Cerebellar cortex (tissue), 1 donor: Measurements from ENCODE around the gene MARCHF2.

Experiments
- DNase-seq: peaks from one replicate; pipeline ENCODE4 v3.0.0-alpha.2; 2015; ENCODE audit warnings: low spot score

The MARCHF2 gene

DNA sequence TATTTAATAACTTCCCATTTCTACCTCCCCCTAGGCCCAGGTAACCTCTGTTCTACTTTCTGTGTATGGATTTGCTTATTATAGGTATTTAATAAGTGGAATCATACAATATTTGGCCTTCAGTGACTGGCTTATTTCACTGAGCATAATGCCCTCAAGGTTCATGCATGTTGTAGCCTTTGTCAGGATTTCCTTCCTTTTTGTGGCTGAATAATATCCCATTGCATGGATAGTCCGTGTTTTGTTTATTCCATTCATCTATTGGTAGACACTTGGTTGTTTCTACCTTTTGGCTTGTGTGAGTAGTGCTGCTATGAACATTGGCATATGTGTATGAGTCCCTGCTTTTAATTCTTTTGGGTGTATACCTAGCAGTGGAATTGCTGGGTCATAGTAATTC lies 41.1 kb downstream of the MARCHF2 start:
- no peak for DNase-seq

DNA sequence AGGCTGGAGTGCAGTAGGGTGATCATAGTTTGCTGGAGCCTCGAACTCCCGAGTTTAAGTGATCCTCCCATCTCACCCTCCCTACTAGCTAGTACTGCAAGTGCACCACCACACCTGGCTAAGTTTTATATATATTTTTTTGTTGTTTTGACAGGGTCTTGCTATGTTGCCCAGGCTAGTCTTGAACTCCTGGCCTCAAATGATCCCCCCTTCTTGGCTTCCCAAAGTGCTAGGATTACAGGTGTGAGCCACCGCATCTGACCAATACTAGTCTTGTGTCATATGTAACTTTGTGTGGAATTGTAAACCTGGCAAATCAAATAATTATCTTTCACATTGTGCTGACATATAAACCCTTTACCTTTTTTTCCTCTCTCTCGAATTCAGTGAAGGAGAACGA lies 41.9 kb downstream of the MARCHF2 start:
- DNase-seq, result no peak

DNA sequence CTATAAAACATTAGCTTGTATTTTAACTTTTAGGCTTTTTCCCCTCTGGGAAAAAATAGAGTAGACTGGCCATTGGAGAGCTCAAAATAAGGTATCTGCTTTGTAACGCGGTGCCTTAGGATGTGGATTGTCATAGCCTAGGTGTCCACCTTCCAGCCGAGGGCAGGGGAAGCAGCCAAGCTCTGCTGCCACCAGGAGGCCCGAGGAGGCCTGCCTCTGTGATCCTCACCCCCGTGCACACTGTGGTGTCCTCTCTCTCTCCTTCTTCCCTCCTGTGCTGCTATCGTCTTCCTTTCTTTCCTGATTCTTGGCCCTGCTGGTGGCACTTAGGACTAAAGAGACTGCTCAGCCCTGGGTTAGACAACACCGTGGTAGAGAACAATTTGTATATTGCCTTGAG lies 43.0 kb downstream of the MARCHF2 start:
- peak; percentile 37 for DNase-seq

DNA sequence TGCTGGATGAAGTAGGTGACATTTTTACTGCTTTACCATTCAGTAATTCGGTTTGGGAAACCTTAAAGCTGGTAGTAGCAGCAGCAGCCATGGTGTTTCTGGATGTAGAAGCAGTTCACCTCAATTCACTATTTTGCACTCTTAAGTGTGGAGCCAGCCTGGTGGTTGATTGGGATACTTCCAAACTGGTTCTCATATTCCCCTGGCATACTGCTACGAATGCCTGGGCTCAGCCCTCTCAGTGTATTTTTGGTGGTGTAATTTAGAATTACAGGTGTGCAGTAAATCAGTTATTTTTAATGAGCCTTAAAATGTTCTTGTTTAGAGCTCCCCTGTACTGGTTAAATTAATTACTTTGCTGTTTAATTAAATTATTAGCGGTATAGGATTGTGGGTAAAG lies 44.1 kb downstream of the MARCHF2 start:
- DNase-seq, result no peak

DNA sequence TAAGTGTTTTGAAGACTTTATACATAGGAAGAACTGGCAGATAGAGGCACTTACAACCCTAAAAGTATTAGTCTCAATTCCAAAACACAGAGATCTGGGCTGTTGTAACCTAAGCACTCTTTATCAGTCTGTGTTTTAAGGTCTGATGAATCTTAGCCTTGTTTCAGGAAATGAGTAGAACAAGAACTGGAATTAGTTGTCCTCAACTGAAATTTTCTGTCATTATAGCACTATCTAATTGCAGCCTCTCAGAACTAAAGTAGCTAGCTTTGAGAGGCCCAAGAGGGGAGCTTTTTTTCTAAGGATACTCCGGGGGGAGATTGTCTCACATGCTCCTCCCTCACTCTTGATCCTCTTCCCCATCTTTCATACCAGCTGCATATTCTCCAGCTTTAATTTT lies 44.7 kb downstream of the MARCHF2 start:
- DNase-seq, result no peak

DNA sequence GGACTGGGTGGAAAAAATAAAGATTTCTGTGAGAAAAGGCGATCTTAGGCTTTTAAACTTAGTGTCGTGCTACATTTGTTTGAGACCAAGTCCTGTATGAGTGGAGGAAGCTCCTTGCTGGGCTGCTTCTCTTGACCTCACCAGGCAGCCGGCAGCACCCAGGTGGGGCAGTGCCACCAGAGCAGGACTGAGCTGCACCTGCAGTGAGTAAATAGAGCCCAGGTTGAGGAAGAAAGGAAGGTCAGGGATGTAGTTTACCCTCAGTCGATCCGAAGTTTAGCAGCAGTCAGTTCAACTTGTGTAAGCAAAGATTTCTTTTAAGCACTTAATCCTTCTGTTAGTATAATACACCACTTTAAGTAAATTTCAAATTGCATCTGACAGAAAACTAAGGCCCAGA lies 45.3 kb downstream of the MARCHF2 start:
- no peak for DNase-seq

DNA sequence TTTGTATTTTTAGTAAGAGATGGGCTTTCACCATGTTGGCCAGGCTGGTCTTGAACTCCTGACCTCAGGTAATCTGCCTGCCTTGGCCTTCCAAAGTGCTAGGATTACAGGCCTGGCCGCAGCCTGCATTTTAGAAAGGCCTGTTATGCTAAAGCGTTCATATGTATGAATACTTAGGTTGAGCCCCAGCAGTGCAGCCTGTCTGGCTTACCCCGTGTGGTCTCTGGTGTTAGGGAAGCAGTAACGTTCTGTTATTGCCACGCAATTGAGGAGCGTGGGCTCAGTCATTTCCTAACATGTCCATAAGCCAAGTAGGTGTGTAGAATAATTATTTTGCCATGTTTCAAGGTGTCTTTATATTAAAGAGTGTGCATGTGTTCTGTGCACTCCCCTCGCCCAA lies 46.0 kb downstream of the MARCHF2 start:
- no peak for DNase-seq

DNA sequence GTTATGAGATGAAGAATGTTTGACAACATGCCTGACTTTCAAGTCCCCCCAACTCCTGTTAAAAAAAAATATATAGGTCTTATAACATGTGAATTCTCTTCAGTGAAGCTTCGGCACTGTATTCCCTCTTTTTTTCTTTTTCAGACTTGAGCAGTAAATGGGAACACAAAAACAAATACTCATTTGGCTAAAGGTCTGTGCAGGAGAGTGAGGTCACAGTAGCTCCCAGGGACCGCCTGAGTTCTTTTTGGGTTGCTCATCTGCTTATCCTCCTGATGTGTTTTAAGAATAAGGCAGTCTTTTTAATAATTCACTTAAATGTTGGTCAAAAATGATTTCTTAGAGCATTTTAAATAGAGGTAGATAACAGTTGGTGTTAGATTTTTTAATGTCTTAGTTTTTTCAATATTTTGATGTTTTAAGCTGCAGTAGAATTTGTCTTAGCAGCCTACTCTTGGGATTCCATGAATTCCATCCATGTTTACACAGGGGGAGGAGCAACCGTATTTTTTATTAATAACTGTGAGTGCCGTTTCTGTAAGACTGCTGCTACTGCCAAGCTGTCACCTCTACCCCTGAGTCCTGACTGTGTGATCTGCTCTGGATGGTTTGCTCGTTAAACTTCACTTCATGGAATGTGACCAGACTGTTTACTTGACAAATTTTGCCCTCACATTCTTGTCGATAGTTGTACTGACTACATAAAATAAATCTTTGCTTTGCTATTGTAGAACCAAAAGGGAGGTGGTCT lies 46.6 kb downstream of the MARCHF2 start:
- DNase-seq, result no peak

DNA sequence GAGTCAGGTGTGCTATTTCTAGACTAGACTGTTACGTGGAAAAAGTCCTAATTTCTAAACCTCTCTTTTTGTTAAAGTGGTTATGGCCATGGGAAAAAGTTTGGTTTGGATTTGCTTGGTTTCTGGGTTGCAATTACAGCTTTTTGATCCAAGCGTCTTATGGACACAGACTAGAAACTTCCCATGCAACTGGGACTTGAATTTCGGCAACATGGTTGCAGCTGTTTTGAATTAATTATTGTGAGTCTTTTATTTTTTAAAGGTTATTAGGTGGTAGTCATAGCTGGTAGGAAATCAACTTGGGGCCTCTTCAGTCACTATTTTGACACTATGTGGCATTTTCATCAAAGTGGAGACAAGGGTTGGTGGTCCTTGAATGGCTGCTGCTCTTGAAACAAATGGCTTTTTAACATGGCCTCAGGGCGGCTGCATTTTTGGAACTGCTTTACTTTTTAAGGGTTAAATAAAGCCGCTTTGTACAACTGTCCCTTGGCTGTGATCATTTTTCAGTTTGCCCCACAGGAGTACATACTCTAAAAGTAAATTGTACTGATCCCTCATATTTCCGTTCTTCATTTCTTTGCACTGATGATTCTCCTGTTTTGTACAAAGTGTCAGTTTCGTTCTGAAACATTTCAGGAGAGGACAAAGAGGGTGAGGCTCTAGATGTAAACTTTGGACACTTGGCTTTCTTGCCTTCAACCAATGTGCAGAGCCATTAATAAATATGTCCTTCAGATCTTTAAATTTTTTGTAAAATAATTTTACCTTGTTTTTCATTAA lies 47.6 kb downstream of the MARCHF2 start:
- no peak for DNase-seq

DNA sequence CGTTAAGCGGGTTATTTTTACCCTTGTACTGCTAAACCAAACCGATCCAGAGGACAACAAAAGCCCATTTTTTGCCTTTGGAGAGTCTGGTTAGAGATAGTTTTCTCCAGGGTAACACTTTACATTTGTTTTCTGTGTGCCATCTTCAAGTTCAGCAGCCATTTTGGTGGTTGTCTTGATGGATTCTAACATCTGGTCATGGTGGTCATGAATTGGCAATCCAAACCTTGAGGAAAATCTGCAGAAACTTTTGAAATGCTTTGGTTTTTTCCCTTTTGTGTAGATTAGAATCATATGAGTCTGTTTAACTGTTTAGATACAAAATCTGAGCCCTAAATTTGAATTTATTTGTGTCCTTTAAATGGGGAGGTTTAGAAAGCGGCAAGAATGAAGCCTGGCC lies 48.3 kb downstream of the MARCHF2 start:
- DNase-seq, result no peak

DNA sequence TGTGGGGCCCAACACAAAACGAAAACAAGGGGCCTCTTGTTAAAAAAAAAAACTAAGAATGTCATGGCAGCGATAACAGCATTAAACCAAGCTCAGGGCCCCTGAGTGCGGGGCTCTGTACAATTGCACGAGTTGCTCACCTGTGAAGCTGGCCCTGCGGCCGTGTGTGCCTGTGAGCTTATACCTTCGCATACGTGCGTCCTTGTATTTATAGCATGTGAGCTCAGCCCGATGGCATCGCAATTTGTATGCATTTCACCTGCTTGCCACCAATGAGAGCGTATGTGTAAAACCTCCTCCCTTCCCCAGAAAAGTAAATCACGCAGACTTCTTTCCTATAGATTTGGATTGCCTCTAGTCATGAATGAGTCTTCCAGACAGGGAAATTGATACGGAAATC lies 48.8 kb downstream of the MARCHF2 start:
- no peak for DNase-seq

DNA sequence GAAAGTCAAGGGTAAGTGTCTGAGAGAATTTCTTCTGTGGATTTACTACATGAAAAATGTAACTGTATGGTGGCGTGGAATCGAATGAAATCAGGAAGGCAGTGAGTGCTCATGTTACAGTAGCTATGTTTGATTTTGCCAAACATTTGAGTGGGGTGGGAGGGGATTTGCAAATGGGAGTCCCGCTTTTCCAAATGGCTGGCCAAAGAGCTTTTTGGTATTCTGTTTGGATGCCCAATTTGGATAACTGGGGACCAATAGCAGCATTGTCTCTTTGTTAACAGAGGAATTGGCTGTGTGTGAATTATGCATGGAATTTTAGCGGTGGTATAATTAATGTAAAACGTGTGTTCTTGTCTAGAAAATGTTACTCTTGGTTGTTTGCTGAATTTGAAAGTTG lies 49.5 kb downstream of the MARCHF2 start:
- no peak for DNase-seq

DNA sequence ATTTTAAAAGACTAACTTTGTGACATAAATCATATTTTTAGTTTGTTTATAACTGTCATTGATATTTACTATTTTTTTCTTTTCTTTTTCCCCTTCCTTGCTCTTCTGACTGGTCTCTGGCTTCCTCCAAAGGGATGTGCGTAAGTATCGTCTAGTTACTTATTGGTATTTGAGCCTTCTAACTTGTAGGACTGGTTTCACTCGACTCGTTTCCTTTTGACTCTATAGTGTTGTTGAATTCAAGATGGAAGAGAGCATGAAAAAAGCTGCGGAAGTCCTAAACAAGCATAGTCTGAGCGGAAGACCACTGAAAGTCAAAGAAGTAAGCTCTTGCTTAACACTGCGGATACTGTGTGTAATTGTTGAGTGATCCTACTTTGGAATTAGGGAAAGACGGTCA lies 50.3 kb downstream of the MARCHF2 start:
- no peak for DNase-seq

DNA sequence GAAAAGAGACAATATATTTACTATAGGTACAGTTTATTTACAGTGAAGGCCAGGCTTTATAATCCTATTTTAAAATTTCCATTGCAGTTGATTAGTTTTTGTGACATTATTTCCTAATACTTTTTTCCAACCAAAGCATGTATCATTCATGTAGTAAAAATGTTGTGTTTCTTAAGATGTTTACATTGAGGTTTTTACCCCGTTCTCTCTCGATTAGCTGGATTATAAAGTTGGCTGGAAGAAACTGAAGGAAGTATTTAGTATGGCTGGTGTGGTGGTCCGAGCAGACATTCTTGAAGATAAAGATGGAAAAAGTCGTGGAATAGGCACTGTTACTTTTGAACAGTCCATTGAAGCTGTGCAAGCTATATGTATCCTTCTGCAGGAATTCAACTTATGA lies 52.9 kb downstream of the MARCHF2 start:
- DNase-seq, result no peak

DNA sequence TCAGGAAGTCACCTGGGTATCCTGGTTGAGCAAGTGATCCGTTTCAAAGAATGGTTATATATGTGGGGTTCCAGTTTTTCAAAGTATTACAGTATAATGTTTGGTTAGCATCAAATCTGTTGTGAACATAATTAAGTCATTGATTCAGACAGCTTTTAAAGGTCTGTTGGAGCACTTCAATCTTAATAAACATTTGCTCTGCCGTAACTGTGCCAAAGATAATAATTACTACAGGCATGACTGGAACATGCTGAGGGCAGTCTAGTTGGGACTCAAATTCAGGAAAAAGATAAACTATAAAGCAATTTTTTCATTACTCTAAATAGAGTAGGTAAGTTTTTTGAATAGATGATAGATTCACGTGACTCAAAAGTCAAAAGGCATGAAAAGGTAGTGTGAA lies 55.0 kb downstream of the MARCHF2 start:
- DNase-seq, result no peak

DNA sequence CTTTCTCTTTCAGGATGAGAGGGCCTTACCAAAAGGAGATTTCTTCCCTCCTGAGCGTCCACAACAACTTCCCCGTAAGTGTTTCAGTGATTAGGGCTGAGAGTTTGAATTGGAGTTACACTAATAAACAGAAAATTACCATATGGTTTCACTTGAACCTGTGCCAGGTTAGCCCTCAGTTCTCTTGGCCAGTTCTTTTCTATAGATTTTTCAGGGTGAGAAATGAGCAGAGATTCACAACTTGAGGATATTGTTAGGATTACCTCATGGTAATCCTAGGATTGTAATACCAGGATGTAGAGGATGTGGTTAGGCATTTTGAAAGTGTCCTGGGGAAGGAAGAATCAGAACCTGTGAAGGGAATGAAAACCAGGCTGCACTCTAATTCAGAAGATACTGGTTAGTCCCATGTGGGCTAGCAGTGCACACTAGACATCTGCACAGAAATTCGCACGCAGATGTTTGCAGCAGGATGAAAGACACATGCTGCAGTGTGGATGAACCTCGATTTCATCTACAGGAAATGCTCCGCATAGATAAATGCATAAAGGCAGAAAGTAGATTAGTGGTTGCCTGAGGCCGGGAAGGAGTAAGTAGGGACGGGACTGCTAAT lies 55.8 kb downstream of the MARCHF2 start:
- DNase-seq, result no peak

DNA sequence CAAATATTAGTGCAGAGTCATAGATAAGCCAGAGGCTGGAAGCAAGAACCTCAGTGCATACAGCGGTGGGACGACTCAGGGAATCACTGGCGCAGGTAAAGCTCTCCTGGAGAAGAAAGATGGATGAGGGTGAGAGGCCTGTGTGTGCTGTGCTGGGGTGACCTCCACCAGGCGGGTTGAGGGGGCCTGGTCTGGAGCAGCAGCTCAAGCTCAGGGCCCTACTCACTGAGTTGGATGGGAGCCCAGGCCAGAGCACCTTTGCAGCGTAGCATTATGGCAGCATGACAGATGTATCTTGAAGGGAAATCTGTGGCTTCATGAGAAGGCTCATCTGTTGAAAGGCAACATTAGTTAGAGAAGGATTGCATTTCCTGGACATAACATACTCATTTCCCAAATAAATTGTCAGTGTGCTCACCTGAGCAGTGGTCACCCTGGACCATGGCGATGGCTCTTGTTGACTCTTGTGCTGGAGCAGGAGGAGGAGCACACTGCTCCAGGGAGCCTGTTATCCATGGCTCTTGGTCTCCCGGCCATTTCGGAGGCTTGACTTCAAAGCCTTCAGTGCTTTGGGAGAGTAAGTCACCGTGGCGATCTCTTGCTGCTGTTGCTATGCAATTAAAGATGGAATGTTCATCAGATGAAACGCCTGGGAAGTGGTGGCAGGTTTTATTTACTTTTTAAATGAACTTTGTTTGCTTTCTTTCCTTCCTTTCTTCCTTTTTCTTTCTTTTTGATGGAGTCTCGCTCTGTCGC lies 56.7 kb downstream of the MARCHF2 start:
- peak; percentile 29 for DNase-seq

DNA sequence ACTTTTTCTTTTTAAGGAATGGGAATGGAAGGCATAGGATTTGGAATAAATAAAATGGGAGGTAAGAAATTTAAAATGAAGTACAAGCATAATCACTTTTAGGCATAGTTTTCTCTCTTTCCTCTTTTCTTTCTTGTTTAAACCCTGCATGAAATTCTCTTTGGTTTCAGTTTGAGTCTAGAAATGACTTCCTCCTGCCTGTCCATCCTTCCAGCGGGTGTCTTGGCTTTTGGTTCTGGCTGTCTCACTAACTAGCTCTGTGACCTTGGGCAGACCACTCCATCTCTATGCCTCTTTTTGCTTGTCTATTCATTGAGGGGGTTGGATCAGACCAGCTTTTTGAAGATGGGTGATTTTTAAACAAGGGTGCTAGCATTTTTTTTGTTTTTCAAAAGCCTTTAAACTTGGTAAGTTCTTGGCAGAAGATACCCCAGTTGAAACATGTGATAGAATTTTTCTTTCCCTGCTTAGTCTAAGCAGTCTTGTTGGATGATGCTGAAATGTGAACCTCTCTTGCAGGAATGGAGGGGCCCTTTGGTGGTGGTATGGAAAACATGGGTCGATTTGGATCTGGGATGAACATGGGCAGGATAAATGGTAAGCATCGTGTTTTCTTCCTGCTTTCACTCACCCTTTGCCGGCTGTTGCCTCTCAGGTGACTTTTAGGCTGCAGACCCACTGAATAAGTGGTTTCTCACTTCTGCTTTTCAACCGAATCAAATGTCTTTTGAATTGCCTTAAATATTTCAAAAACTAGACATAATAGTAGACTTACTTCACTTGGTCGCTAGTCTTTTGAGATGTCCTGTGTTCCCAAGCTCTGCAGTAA lies 60.8 kb downstream of the MARCHF2 start:
- DNase-seq, result no peak

DNA sequence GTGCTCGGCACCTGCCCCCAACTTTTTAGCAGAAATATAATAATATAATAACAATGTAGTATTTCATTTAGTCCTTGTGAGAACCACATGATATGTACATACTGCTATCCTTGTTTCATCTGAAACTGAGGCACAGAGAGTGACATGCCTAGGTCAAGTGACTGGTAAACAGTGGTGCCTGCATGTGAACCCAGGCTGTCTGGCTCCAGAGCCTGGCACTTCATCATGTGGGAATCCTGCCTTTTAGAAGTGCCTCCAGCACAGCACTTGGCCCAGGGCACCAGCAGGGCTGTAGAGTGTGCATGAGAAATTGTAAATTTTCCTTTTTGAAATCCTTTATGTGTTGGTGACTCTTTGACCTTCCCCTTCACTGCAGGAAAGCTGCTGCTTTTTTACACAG lies 61.9 kb downstream of the MARCHF2 start:
- DNase-seq, result no peak

DNA sequence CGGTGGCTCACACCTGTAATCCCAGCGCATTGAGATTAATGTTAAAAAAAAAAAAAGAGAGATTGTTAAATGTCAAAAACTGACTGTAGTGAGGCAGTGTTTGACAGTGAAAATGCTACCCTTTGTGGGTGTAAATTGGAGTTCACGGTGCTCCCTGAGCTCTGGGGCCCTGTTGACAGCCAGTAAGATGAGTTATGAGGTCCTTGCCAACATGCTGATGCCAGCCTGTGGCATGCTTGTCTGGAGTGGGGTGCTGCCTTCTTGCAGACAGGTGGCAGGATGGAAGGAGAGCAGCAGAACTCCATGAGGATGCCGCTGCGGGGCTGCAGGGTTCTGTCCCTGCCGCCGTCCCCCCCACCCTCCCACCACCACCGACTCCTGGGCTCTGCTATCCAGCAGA lies 63.4 kb downstream of the MARCHF2 start:
- peak; percentile 53 for DNase-seq

DNA sequence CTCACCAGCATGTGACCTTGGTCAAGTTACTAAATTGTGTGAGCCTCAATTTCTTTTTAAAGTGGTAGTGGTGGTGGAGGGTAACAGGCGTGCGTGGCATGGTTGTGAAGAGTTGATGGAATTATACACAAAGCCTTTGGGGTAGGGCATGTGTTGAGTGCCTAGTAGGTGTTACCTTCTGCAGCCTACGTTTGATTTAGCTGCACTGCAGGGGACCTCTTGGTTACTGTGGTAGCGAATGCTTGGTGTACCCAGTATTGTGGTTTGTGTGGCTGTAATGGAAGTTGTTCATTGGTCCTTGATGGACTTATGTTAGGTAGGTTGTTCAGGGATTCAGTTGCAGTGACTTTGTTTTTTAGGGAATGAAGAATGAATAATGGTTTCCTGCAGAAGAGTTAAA lies 64.8 kb downstream of the MARCHF2 start:
- no peak for DNase-seq

DNA sequence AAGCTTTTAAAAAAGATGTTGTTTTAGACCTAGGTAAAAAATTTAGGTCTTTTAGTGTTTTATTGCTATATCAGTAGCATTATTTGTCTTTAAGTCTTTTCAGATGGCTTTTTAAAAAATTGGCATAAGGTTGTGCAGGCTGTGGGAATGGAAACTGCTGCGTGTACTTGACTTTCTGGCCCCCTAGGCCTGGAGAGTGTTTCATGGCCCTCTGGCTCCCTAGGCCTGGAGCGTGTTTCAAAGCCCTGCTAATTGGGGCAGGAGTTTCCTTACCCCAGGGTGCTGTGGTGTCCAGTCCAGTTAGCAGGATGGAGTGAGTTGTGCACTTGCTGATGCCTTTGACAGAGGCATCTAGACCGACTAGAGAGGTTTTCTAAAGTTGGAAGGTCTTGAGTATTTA lies 65.5 kb downstream of the MARCHF2 start:
- DNase-seq, result no peak
